Skin epidermis (tissue), 12 donors: ENCODE results near the gene ITGA8.
A peak's percentile ranks its signal among the peaks of the same experiment; 100 is the strongest.
"Not testable (repeated sequence)": the region's sequence is repeated elsewhere in the genome, so short reads cannot be mapped to it uniquely, and the experiment has no call there.

Source experiments
- H3K27ac ChIP-seq, 21 experiments: fragments of 200-600 bp; sonication (generic) in 11 of 21; one replicate each; pipeline ENCODE4 v1.5.0; 2020; ENCODE audit warnings: mild to moderate bottlenecking in 3 of 21, inconsistent platforms in 2 of 21, moderate library complexity in 2 of 21
- H3K4me3 ChIP-seq, 7 experiments: fragments of 200-600 bp; sonication (generic) in 2 of 7; one replicate each; pipeline ENCODE4 v1.5.0; 2020; ENCODE audit warnings: inconsistent platforms in 2 of 7, mild to moderate bottlenecking in 2 of 7, moderate library complexity in 1 of 7

ITGA8 gene

GRCh38 chr10:15719899-15720634 lies at the start of gene ITGA8:
Gene ITGA8 (minus strand): TSS chr10:15719922. CDS start chr10:15719771, 151 bp downstream.
- no peak within 1 kb of the TSS for H3K27ac ChIP-seq
- H3K4me3 ChIP-seq, result peak within 1 kb of the TSS; percentile 21 to 37 (median 27)

- no peak overlapping the region for H3K27ac ChIP-seq
- H3K4me3 ChIP-seq, result no peak overlapping the region
Measured at GRCh38 chr10:15764892-15765454, 45.3 kb upstream of the ITGA8 start.

- Histone ChIP-seq H3K27ac (no peak overlapping the region), H3K4me3 (no peak overlapping the region)
Measured at GRCh38 chr10:15763006-15763405, 43.3 kb upstream of the ITGA8 start.

- not testable (repeated sequence) for H3K27ac ChIP-seq, H3K4me3 ChIP-seq
Measured at GRCh38 chr10:15762239-15762638, 42.5 kb upstream of the ITGA8 start.

- not testable (repeated sequence) for H3K27ac ChIP-seq
Measured at GRCh38 chr10:15761224-15761623, 41.5 kb upstream of the ITGA8 start.

GRCh38 chr10:15760681-15761080 lies 41.0 kb upstream of the ITGA8 start:
- no peak overlapping the region for H3K27ac ChIP-seq
- no peak overlapping the region for H3K4me3 ChIP-seq

More at GRCh38 chr10:15761224-15761623, 41.5 kb upstream of the ITGA8 start:
- not testable (repeated sequence) for H3K4me3 ChIP-seq

GRCh38 chr10:15759265-15759664 lies 39.5 kb upstream of the ITGA8 start:
- Histone ChIP-seq H3K27ac (no peak overlapping the region), H3K4me3 (no peak overlapping the region)

GRCh38 chr10:15758618-15759017 lies 38.9 kb upstream of the ITGA8 start:
- Histone ChIP-seq H3K4me3 (no peak overlapping the region), H3K27ac (no peak overlapping the region)

- Histone ChIP-seq H3K4me3 (no peak overlapping the region), H3K27ac (no peak overlapping the region)
Measured at GRCh38 chr10:15754937-15755336, 35.2 kb upstream of the ITGA8 start.

GRCh38 chr10:15751046-15751445 lies 31.3 kb upstream of the ITGA8 start:
- Histone ChIP-seq H3K27ac (no peak overlapping the region), H3K4me3 (no peak overlapping the region)

GRCh38 chr10:15748126-15748525 lies 28.4 kb upstream of the ITGA8 start:
- H3K27ac ChIP-seq, result no peak overlapping the region
- no peak overlapping the region for H3K4me3 ChIP-seq

- no peak overlapping the region for H3K27ac ChIP-seq
- no peak overlapping the region for H3K4me3 ChIP-seq
Measured at GRCh38 chr10:15747632-15748031, 27.9 kb upstream of the ITGA8 start.

- no peak overlapping the region for H3K4me3 ChIP-seq
- no peak overlapping the region for H3K27ac ChIP-seq
Measured at GRCh38 chr10:15745751-15746150, 26.0 kb upstream of the ITGA8 start.

GRCh38 chr10:15744217-15744865 lies 24.6 kb upstream of the ITGA8 start:
- Histone ChIP-seq H3K4me3 (no peak overlapping the region), H3K27ac (no peak overlapping the region)

- Histone ChIP-seq H3K4me3 (no peak overlapping the region), H3K27ac (no peak overlapping the region)
Measured at GRCh38 chr10:15743443-15743842, 23.7 kb upstream of the ITGA8 start.

GRCh38 chr10:15742836-15743235 lies 23.1 kb upstream of the ITGA8 start:
- Histone ChIP-seq H3K4me3 (no peak overlapping the region), H3K27ac (no peak overlapping the region)

GRCh38 chr10:15742102-15742501 lies 22.4 kb upstream of the ITGA8 start:
- Histone ChIP-seq H3K4me3 (no peak overlapping the region), H3K27ac (no peak overlapping the region)

- Histone ChIP-seq H3K27ac (no peak overlapping the region), H3K4me3 (no peak overlapping the region)
Measured at GRCh38 chr10:15741581-15741980, 21.9 kb upstream of the ITGA8 start.

- Histone ChIP-seq H3K27ac (no peak overlapping the region), H3K4me3 (no peak overlapping the region)
Measured at GRCh38 chr10:15740261-15740660, 20.5 kb upstream of the ITGA8 start.

GRCh38 chr10:15739254-15739970 lies 19.7 kb upstream of the ITGA8 start:
- peak overlapping the region in 5 of 21 experiments; percentile 26 to 73 (median 51) for H3K27ac ChIP-seq

More at GRCh38 chr10:15739254-15739970, 19.7 kb upstream of the ITGA8 start:
- H3K4me3 ChIP-seq, result no peak overlapping the region
